SJSA1 (cell line): ENCODE results near the gene CXCL12. TPM values are rescaled to one million over a fixed set of nuclear protein-coding genes. Genes with fewer than 3 reads are reported as not detected.

Source experiments
- DNase-seq, 2 experiments: peaks; one replicate each; pipeline ENCODE4 v3.0.0-alpha.2; 2015 to 2020; ENCODE audit warnings: low spot score in 2 of 2, low read depth in 1 of 2
- H3K27ac ChIP-seq: fragments of 250-450 bp; sonication (Bioruptor Pico); 2 replicates; pipeline ENCODE4 v1.5.1; 2020; ENCODE audit warnings: mild to moderate bottlenecking, moderate library complexity
- H3K27me3 ChIP-seq: fragments of 250-450 bp; sonication (Bioruptor Pico); replicated peaks from 2 replicates; pipeline ENCODE4 v1.5.1; 2020; ENCODE audit warnings: mild to moderate bottlenecking, moderate library complexity
- H3K36me3 ChIP-seq: fragments of 250-450 bp; sonication (Bioruptor Pico); 2 replicates; pipeline ENCODE4 v1.5.1; 2020; ENCODE audit warnings: mild to moderate bottlenecking
- H3K4me1 ChIP-seq: fragments of 250-450 bp; sonication (Bioruptor Pico); replicated peaks from 2 replicates; pipeline ENCODE4 v1.6.1; 2021; ENCODE audit warnings: mild to moderate bottlenecking
- H3K4me3 ChIP-seq: fragments of 250-450 bp; sonication (Bioruptor Pico); 2 replicates; pipeline ENCODE4 v1.5.1; 2020; ENCODE audit warnings: mild to moderate bottlenecking
- H3K9me3 ChIP-seq: fragments of 250-450 bp; sonication (Bioruptor Pico); replicated peaks from 2 replicates; pipeline ENCODE4 v1.5.1; 2020; ENCODE audit warnings: mild to moderate bottlenecking
- total RNA-seq: library from RNA; depleted of rRNA; stranded (reverse); fragments of >200 nt; shearing (Covaris generic); gene quantifications from 2 replicates; pipeline ENCODE4 v1.2.3, GENCODE V29; 2014; rRNA removed

The CXCL12 gene
- not detected in 2 replicates for total RNA-seq

DNA sequence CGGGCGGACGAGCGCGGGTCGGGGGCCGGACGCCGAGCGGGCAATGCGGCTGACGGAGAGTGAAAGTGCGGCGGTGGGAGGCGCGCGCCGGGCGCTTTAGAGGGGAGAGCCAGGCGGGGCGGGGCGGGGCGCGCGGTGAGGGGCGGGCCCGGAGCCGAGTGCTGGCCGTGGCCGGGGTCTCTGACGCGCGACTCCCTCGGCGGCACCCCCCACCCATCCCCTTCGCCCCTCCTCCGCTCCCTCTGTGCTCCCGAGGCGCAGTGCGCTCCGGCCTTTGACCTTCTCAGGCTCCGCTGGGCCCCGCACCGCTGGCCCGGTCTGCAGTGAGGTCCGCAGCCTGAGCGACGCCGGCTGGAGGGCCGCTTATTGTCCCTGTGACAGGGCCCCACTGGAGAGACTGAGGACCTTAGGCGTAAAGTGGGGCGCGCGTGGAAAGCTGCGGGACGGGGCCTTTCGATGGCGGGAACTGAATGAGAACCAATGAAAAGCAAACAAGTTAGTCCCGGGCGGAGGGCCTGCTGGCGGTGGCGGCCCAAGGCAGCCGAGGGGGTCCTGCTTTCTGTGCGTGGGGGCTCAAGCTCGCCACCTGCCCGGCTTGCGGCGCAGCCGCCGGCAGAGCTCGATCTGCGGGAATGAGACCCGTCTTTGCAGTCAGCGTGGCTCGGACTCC is at the start of gene CXCL12:
Gene CXCL12, minus strand, starts transcription at position 72 of the 670 bp plus-strand sequence. CDS start 92 bp downstream, outside the sequence.
- Histone ChIP-seq H3K36me3 (no peaks in the 10 kb centered on the region), H3K4me3 (no peak within 1 kb of the TSS), H3K27me3 (peaks cover 30% of the 10 kb centered on the region), H3K4me1 (peaks cover 6% of the 10 kb centered on the region; the same call in 1 of the 2 replicates), H3K9me3 (no peaks in the 10 kb centered on the region), H3K27ac (no peak within 1 kb of the TSS)
- DNase-seq: no peak

DNA sequence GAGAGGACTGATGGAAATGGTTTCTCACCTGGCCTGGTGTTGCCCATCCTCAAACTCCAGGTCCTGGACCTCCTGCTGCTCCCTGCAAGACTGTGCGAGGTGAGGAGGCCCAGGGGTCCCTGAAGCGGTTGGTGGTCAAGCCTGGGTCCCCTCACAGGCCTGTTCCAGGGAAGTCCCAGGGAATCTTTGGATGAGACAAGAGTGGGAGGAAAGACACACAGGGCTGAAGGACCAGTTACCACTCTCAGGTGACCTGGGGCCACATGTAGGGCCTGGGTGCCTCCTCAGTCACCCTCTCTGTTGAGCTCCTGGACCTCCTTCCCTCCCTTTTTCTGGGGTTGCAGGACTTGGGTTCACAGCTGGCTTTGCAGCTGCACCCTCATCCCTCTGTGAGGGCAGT is 42.6 kb upstream of the CXCL12 start:
- Histone ChIP-seq H3K27ac (no peak overlapping the region), H3K9me3 (no peaks in the 10 kb centered on the region), H3K27me3 (no peaks in the 10 kb centered on the region), H3K4me1 (no peaks in the 10 kb centered on the region), H3K36me3 (no peaks in the 10 kb centered on the region), H3K4me3 (no peak overlapping the region)
- no peak for DNase-seq

DNA sequence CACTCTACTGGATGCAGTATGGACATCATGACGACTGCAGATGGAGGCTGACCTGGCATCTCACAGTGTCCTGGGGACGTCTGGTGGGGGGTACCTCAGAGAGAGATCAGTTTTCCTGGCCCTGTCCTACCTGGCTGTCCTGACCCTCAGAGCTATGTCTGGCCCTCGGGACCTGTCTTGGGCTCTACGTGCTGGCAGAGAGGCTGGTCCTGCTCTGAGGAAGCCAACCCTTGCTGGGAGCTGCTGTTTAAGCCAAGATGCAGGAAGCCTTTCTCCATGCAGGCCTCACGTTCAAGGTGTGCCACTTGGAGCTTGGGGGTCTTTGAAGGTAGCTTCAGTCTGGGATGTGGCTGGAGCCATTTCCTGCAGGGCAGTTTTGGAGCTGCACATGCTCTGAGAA is 42.1 kb upstream of the CXCL12 start:
- H3K27ac ChIP-seq: no peak overlapping the region
- H3K36me3 ChIP-seq: no peaks in the 10 kb centered on the region
- no peaks in the 10 kb centered on the region for H3K27me3 ChIP-seq
- H3K9me3 ChIP-seq: no peaks in the 10 kb centered on the region
- H3K4me3 ChIP-seq: no peak overlapping the region
- H3K4me1 ChIP-seq: no peaks in the 10 kb centered on the region
- DNase-seq: peak in 1 of 2 experiments; percentile 25

GRCh38 chr10:44426247-44427034 is 41.5 kb upstream of the CXCL12 start:
- no peak overlapping the region for H3K4me3 ChIP-seq
- no peak overlapping the region for H3K27ac ChIP-seq
- H3K36me3 ChIP-seq: no peaks in the 10 kb centered on the region
- no peaks in the 10 kb centered on the region for H3K27me3 ChIP-seq
- no peaks in the 10 kb centered on the region for H3K4me1 ChIP-seq
- peak in 1 of 2 experiments; percentile 25 for DNase-seq
- no peaks in the 10 kb centered on the region for H3K9me3 ChIP-seq

DNA sequence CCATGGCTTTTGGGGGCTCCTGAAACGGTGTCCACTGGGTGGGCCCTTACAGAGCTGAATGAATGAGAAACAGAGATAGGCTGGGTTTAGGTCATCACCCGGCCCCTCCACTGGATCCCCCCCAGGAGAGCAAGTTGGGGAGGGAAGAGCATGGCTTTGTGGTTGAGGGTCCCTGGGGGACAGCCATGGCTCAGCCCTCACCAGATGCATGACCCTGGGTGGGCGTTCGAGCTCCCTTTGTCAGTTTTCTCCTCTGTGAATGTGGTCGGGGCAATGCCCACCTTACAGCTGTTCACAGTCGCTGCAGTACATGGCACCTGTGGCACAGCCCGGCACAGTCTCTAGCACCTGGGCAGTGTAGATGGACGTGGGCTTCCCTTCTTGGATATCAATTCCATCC is 40.6 kb upstream of the CXCL12 start:
- no peak for DNase-seq
- Histone ChIP-seq H3K4me3 (no peak overlapping the region), H3K27me3 (no peaks in the 10 kb centered on the region), H3K27ac (no peak overlapping the region), H3K4me1 (no peaks in the 10 kb centered on the region), H3K36me3 (no peaks in the 10 kb centered on the region), H3K9me3 (no peaks in the 10 kb centered on the region)

DNA sequence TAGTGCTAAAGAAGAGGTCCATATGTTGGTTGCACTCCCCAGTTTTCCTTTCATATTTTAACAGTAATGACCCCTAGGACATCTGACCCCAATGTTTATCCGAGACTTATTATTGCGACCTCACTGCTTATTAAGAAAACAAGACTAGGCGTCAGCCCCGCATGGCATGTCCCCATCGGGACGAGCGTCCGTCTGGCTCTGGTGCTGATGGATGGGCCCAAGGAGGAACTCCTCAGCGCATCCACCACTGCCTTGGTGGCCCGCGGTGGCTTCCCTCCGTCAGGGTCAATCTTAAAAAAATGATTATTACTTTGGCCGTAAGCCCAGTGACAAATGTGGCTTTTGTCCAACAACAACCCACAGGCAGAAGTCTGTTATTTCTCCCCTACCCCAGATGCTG is 40.1 kb upstream of the CXCL12 start:
- no peak overlapping the region for H3K27ac ChIP-seq
- no peak overlapping the region for H3K4me3 ChIP-seq
- no peaks in the 10 kb centered on the region for H3K27me3 ChIP-seq
- H3K9me3 ChIP-seq: no peaks in the 10 kb centered on the region
- no peaks in the 10 kb centered on the region for H3K4me1 ChIP-seq
- no peaks in the 10 kb centered on the region for H3K36me3 ChIP-seq
- DNase-seq: peak in 1 of 2 experiments; percentile 22

- Histone ChIP-seq H3K36me3 (no peaks in the 10 kb centered on the region), H3K9me3 (no peaks in the 10 kb centered on the region), H3K27me3 (no peaks in the 10 kb centered on the region), H3K27ac (no peak overlapping the region), H3K4me3 (no peak overlapping the region), H3K4me1 (no peaks in the 10 kb centered on the region)
- DNase-seq: peak in 1 of 2 experiments; percentile 24
These were observed 39.4 kb upstream of the CXCL12 start for GRCh38 chr10:44424298-44424697.

DNA sequence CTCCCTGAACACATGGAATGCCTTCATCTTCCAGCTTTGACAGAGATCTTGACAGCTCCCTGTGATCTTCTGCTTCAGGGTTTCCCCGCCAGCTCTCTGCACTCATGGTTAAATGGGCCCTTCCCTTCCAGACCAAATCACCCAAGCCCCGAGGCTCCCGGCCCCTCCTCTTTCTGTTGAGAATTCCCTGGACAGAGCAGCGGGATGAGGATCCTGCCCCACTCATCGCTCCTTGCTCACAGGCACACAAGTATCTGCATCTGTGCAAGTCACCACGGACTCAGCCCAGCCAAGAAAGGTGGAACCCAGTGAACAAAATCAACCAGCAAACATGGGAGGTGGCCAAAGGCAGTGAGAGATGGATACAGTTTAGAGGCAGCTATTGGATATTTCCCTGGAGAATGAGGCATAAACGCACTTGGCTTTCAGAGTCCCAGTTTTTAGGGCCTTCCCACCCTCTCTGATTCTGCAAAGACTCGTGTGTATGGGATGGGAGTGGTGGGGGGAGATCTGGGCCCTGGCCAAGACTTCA is 37.7 kb upstream of the CXCL12 start:
- Histone ChIP-seq H3K4me1 (no peaks in the 10 kb centered on the region), H3K36me3 (no peaks in the 10 kb centered on the region), H3K9me3 (no peaks in the 10 kb centered on the region), H3K4me3 (no peak overlapping the region), H3K27me3 (no peaks in the 10 kb centered on the region), H3K27ac (no peak overlapping the region)
- peak in 1 of 2 experiments; percentile 28 for DNase-seq

GRCh38 chr10:44422153-44422552 is 37.3 kb upstream of the CXCL12 start:
- no peaks in the 10 kb centered on the region for H3K4me1 ChIP-seq
- DNase-seq: no peak
- no peaks in the 10 kb centered on the region for H3K9me3 ChIP-seq
- no peak overlapping the region for H3K4me3 ChIP-seq
- H3K27ac ChIP-seq: no peak overlapping the region
- no peaks in the 10 kb centered on the region for H3K36me3 ChIP-seq
- no peaks in the 10 kb centered on the region for H3K27me3 ChIP-seq

DNA sequence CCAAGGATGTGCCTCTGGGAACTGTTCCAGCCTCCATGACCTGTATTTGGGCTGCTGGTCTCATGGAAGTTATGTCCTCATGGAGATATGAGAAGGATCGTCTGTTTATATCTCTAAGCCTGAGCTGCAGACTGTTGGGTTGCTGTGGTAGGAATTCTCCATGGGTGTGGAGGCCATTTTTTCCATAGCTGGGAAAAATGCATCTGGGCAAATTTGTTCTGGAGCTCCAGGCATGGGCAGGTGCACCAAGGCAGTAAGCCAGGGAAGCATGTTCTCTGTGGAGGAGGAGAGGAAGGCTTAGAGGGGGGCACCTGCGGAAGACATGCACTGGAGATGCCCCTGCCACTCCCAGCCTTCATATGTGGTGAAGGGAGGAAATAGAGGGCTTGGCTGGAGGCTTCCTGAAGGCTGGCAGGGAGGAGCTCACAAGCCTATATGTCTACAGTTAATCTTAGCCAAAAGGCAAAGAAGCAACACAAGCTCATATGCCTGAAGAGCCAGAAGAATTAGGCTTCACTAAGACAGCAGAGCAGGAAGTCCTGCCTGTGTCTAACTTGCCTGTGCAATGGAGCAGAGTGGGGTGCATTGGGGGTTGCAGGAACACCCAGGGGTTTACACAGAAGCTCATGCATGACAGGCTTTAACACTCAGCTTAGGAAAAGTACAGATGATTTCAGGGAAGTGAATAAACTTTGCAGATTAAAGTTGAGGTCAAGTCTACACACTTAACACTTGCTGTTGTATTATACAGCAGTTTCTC is 35.1 kb upstream of the CXCL12 start:
- Histone ChIP-seq H3K4me3 (no peak overlapping the region), H3K9me3 (no peaks in the 10 kb centered on the region), H3K4me1 (no peaks in the 10 kb centered on the region; the same call in 1 of the 2 replicates), H3K36me3 (no peaks in the 10 kb centered on the region), H3K27ac (no peak overlapping the region), H3K27me3 (no peaks in the 10 kb centered on the region)
- no peak for DNase-seq

DNA sequence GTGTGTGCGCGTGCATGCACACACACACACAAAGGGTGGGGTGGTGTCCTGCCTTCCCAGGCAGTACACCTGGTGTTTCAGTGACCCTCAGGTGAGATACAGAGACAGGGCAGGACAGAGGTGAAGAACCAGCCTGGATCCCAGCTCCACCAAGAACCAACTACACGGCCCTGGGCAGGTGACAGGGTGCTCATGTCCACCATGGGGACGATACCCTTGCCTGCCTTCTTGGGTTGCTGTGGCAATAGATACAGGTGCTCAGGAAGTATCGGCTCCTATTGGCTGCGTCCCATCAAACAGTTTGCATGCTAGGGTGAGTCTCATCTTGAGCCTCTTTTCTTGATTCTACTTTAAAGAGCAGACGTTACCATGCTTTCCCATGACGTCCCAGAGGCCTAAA is 33.7 kb upstream of the CXCL12 start:
- peak in 1 of 2 experiments; percentile 24 for DNase-seq
- Histone ChIP-seq H3K4me1 (no peaks in the 10 kb centered on the region; the same call in 1 of the 2 replicates), H3K9me3 (no peaks in the 10 kb centered on the region), H3K27ac (no peak overlapping the region), H3K27me3 (no peaks in the 10 kb centered on the region), H3K36me3 (no peaks in the 10 kb centered on the region), H3K4me3 (no peak overlapping the region)

- no peaks in the 10 kb centered on the region; the same call in 1 of the 2 replicates for H3K4me1 ChIP-seq
- peak in 1 of 2 experiments; percentile 22 for DNase-seq
- no peaks in the 10 kb centered on the region for H3K27me3 ChIP-seq
- no peaks in the 10 kb centered on the region for H3K9me3 ChIP-seq
- no peak overlapping the region for H3K27ac ChIP-seq
- no peak overlapping the region for H3K4me3 ChIP-seq
- no peaks in the 10 kb centered on the region for H3K36me3 ChIP-seq
These were observed 32.9 kb upstream of the CXCL12 start for GRCh38 chr10:44417761-44418160.

DNA sequence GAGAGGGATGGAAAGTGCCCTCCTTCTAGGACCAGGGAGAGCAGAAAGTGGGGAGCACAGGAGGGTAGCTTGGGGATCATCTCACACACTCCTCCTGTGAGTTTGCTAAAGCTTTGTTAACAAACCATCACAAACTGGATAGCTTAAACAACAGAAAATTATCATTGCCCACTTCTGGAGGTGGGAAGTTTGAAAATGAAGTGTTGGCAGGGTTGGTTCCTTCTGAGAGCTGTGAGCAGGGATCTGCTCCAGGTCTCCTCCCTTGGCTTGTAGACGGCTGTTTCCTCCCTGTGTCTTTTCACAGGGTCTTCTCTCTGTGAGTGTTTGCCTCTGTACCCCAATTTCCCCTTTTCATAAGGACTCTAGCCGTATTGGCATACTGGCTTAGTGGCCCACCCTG is 32.0 kb upstream of the CXCL12 start:
- DNase-seq: no peak
- H3K27me3 ChIP-seq: no peaks in the 10 kb centered on the region
- no peaks in the 10 kb centered on the region for H3K36me3 ChIP-seq
- no peak overlapping the region for H3K27ac ChIP-seq
- no peaks in the 10 kb centered on the region; the same call in 1 of the 2 replicates for H3K4me1 ChIP-seq
- H3K4me3 ChIP-seq: no peak overlapping the region
- H3K9me3 ChIP-seq: no peaks in the 10 kb centered on the region
